ENCODE results near the gene TNFRSF8. TPM values are rescaled to one million over a fixed set of nuclear protein-coding genes. Genes with fewer than 3 reads are reported as not detected.

The TNFRSF8 gene
- total RNA-seq, 4 donors from 2014 or later: not detected

DNA sequence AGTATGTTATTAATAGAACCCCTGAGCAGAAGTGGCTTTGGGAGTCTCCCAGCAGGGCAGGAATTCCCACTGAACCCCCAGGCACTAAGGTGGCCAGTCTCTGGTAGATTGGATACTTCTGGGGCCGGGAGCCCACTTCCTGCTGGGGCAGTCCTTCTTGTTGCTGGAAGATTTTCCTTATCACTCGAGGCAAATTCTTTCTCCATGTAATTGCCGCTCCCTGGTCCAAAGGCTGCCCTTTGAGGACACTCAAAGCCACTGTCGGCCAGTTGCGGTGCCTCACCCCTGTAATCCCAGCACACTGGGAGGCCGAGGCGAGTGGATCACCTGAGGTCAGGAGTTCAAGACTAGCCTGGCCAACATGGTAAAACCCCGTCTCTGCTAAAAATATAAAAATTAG is 81.1 kb downstream of the TNFRSF8 start:
- Histone ChIP-seq H3K27ac (peak overlapping the region in 2 of 3 donors; percentile 33 to 47), H3K27me3 (no peaks in the 10 kb centered on the region), H3K4me1 (peaks cover 20 to 65% of the 10 kb centered on the region in 2 donors), H3K36me3 (no peaks in the 10 kb centered on the region), H3K4me3 (replicated peaks in 1 of 3) (no peak overlapping the region), H3K9me3 (no peaks in the 10 kb centered on the region)
- no peak for TF ChIP-seq CTCF (IDR thresholded peaks at IDR 0.05)
- no peak for TF ChIP-seq POLR2A (IDR thresholded peaks at IDR 0.05)
- intact Hi-C loops (cut with DNase I): no loop called here
- 83 to 86% methylated on average over 8 of the region's 8 CpGs for WGBS, 2 donors
- DNase-seq: no peak

GRCh38 chr1:12144969-12145368 is 81.9 kb downstream of the TNFRSF8 start:
- Histone ChIP-seq H3K27ac (peak overlapping the region in 1 of 3 donors; percentile 47), H3K4me3 (replicated peaks in 1 of 3) (no peak overlapping the region), H3K36me3 (no peaks in the 10 kb centered on the region), H3K9me3 (no peaks in the 10 kb centered on the region), H3K4me1 (peaks cover 27 to 65% of the 10 kb centered on the region in 2 donors), H3K27me3 (no peaks in the 10 kb centered on the region)
- WGBS, 2 donors: 95 to 96% methylated on average over 4 of the region's 4 CpGs
- intact Hi-C loops (cut with DNase I): no loop called here
- TF ChIP-seq CTCF (IDR thresholded peaks at IDR 0.05) (no peak), POLR2A (IDR thresholded peaks at IDR 0.05) (no peak)
- no peak for DNase-seq

- Histone ChIP-seq H3K36me3 (no peaks in the 10 kb centered on the region), H3K27ac (no peak overlapping the region), H3K27me3 (no peaks in the 10 kb centered on the region), H3K4me1 (peaks cover 35 to 66% of the 10 kb centered on the region in 2 donors), H3K9me3 (no peaks in the 10 kb centered on the region), H3K4me3 (replicated peaks in 1 of 3) (no peak overlapping the region)
- WGBS, 2 donors: 86 to 98% methylated on average over 6 to 12 of the region's 12 CpGs
- TF ChIP-seq POLR2A (IDR thresholded peaks at IDR 0.05) (no peak), CTCF (IDR thresholded peaks at IDR 0.05) (no peak)
- DNase-seq: no peak
- intact Hi-C loops (cut with DNase I): no loop called here
Measured at GRCh38 chr1:12145616-12146342, 82.7 kb downstream of the TNFRSF8 start.

DNA sequence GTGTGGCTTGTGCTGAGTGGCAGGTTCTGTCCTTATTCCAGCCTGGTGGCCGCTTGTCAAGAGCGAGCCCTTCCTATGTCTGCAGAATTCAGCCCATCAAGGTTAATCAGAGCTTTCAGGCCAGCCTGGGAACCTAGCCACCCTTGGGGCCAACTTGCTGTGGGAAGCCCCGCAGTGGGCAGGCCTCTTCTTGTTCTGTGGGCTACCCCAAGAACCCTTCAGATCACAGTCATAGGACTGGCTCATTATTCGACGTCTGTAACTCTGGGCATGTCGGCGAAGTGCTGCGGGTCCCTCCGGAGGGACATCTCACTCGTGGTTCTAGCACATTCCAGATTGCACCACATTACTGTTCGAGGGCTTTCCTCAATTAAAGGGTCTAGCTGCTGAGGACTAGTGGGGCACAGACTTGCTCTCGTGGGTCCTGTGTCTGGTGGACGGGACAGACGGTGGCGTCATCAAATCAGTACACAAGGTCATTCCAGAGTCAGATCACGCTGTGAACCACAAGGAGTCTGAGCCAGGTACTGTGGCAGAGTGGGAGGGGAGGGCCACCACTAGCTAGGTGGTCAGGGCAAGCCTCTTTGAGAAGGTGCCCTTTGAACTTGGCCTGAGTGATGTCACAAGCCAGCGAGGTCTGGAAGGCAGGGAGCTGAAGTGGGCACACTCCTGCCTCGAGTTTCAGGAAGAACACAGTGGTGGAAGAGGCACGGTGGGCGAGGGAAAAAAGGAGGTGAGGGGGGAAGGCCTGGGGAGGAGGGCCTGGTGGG is 83.4 kb downstream of the TNFRSF8 start:
- WGBS, 2 donors: 84 to 89% methylated on average over 16 to 20 of the region's 20 CpGs
- DNase-seq: no peak
- Histone ChIP-seq H3K4me3 (replicated peaks in 1 of 3) (no peak overlapping the region), H3K9me3 (no peaks in the 10 kb centered on the region), H3K36me3 (no peaks in the 10 kb centered on the region), H3K27ac (peak overlapping the region in 2 of 3 donors; percentile 65 to 81), H3K27me3 (no peaks in the 10 kb centered on the region), H3K4me1 (peaks cover 38 to 69% of the 10 kb centered on the region in 2 donors)
- intact Hi-C loops (cut with DNase I): no loop called here
- TF ChIP-seq CTCF (IDR thresholded peaks at IDR 0.05): no peak
- TF ChIP-seq POLR2A (IDR thresholded peaks at IDR 0.05): no peak

GRCh38 chr1:12147201-12147701 is 84.1 kb downstream of the TNFRSF8 start:
- Histone ChIP-seq H3K9me3 (no peaks in the 10 kb centered on the region), H3K27ac (peak overlapping the region in 2 of 3 donors; percentile 65 to 81), H3K27me3 (no peaks in the 10 kb centered on the region), H3K36me3 (no peaks in the 10 kb centered on the region), H3K4me3 (replicated peaks in 1 of 3) (no peak overlapping the region), H3K4me1 (peaks cover 38 to 69% of the 10 kb centered on the region in 2 donors)
- DNase-seq: no peak
- TF ChIP-seq CTCF (IDR thresholded peaks at IDR 0.05) (no peak), POLR2A (IDR thresholded peaks at IDR 0.05) (no peak)
- 72 to 79% methylated on average over 4 to 8 of the region's 8 CpGs for WGBS, 2 donors
- intact Hi-C loops (cut with DNase I): no loop called here

Measured in thyroid gland (tissue), 4 donors.